Measurements from ENCODE around the gene TSACC. TPM values are rescaled to one million over a fixed set of nuclear protein-coding genes. Genes with fewer than 3 reads are reported as not detected.
"Not testable (repeated sequence)": the region's sequence is repeated elsewhere in the genome, so short reads cannot be mapped to it uniquely, and the experiment has no call there.

The TSACC gene
- under 1 TPM; 0.18 to 0.67 (median 0.39) TPM for polyA plus RNA-seq

- H3K27ac ChIP-seq (ENCODE audit: low read depth, low read length), result no peak within 1 kb of the TSS
- WGBS, 3 donors, result 0 to 1% (median 0%) methylated on average over 46 to 47 of the region's 47 CpGs
Measured at GRCh38 chr1:156338180-156338976, at the start of gene TSACC, which contains the start of gene CCT3. Gene TSACC, plus strand, starts transcription at chr1:156338526. Its CDS starts 1,232 bp downstream, at chr1:156339758. Gene CCT3, minus strand, starts transcription at chr1:156338292. Its CDS starts 108 bp downstream, at chr1:156338184.

DNA sequence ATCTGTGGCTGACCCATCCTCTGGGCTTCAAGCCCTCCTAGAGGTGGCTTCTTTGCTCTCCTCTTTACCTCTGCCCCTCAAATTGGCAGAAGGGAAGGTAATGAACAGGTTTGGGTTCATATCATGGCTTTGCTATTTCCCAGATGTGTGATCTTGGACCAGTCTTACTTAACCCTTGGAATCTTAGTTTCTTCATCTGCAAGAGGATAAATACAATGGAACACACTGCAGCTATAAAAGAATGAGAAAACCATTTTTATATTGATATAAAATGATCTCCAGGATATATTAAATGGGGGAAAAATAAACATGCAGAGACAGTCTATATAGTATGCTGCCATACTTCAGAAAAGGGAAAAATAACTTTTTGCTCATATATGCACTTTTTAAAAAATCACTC is 48.5 kb upstream of the TSACC start:
- H3K27ac ChIP-seq (ENCODE audit: low read depth, low read length), result no peak overlapping the region

DNA sequence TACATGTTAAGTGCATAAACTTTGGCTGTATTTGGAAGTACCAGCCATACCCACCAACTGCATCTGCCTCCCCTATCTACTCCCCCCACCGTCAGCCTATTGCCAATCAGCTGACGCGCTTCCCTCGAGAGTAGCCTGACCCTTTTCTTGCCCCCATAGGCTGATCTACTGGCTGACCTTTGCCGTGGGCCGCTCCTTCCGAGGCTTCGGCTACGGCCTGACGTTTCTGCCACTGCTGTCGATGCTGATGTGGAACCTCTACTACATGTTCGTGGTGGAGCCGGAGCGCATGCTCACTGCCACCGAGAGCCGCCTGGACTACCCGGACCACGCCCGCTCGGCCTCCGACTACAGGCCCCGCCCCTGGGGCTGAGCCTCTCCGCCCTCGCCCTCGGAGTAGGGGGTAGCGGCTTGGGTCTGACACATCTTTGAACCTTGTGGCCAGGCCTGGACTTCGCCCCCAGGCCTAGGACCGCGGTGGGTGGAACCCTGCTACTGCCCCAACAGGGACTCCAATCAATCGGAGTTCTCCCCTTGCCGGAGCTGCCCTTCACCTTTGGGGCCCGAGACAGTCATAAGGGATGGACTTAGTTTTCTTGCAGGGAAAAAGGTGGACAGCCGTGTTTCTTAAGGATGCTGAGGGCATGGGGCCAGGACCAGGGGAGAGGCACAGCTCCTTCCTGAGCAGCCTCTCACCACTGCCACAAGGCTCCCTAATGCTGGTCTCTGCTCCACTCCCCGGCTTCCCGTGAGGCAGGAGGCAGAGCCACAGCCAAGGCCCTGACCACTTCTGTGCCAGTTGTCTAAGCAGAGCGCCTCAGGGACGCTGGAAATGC is 46.9 kb upstream of the TSACC start:
- no peak overlapping the region for H3K27ac ChIP-seq (ENCODE audit: low read depth, low read length)
- 11 to 20% (median 20%) methylated on average over 37 of the region's 37 CpGs for WGBS, 3 donors

DNA sequence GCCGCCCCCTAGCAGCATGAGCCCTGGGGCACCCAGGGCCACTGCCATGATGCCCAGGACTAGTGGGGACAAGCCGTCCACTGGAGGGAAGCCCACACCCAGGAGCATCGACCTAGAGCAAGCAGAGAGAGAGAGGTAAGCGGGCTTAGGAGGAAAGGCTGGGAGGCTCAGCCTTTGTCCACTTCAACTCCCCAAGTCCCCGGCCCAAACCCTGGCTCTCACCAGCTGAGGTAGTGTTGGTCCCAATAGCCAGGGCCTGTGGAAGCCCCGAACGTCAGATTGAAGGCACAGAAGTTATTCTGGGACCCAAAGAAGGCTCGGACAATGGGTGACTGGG is 45.3 kb upstream of the TSACC start:
- 88 to 96% (median 94%) methylated on average over 8 of the region's 8 CpGs for WGBS, 3 donors
- H3K27ac ChIP-seq (ENCODE audit: low read depth, low read length), result no peak overlapping the region

GRCh38 chr1:156293895-156294294 is 44.4 kb upstream of the TSACC start:
- whole genome bisulfite sequencing, 3 donors, result 87 to 92% (median 90%) methylated on average over 9 of the region's 9 CpGs
- no peak overlapping the region for H3K27ac ChIP-seq (ENCODE audit: low read depth, low read length)

- no peak within 1 kb of the TSS for H3K27ac ChIP-seq (ENCODE audit: low read depth, low read length)
- WGBS, 3 donors, result 0 to 1% (median 1%) methylated on average over 17 of the region's 17 CpGs
Measured at GRCh38 chr1:156295391-156295947, 42.9 kb upstream of the TSACC start, which contains the start of gene GLMP. Gene GLMP, minus strand, starts transcription at chr1:156295679. Its CDS starts 34 bp downstream, at chr1:156295645.

- H3K27ac ChIP-seq (ENCODE audit: low read depth, low read length), result no peak within 1 kb of the TSS
- 88 to 94% (median 92%) methylated on average over 19 of the region's 19 CpGs for WGBS, 3 donors
Measured at GRCh38 chr1:156298852-156299357, 39.4 kb upstream of the TSACC start, which contains the start of gene VHLL. Gene VHLL, minus strand, starts transcription at chr1:156299307. Its CDS starts 118 bp downstream, at chr1:156299189.

- H3K27ac ChIP-seq (ENCODE audit: low read depth, low read length), result no peak overlapping the region
- WGBS, 3 donors, result 81 to 96% (median 90%) methylated on average over 2 to 4 of the region's 4 CpGs
Measured at GRCh38 chr1:156303241-156303640, 35.1 kb upstream of the TSACC start.

DNA sequence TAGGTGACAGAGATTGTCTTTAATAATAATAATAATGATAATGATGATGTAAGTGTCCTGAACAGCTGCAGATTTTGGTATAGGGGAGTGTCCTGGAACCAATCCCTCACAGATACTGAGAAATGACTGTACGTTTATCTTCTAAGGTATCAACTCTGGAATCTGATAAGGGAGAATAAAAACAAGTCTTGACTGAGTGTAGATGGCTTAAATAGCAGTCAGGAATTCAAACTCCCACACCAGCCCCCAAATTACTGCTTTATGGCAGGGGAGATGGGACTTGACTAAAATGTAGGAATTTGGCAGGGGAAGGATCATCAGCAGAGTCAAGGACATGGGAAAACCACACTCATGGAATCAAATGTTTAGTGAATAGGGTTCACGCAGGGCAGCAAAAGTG is 33.1 kb upstream of the TSACC start:
- no peak overlapping the region for H3K27ac ChIP-seq (ENCODE audit: low read depth, low read length)
- WGBS, 3 donors, result 63 to 85% (median 74%) methylated on average over 2 of the region's 2 CpGs

GRCh38 chr1:156308078-156308477 is 30.2 kb upstream of the TSACC start:
- H3K27ac ChIP-seq (ENCODE audit: low read depth, low read length), result no peak overlapping the region

DNA sequence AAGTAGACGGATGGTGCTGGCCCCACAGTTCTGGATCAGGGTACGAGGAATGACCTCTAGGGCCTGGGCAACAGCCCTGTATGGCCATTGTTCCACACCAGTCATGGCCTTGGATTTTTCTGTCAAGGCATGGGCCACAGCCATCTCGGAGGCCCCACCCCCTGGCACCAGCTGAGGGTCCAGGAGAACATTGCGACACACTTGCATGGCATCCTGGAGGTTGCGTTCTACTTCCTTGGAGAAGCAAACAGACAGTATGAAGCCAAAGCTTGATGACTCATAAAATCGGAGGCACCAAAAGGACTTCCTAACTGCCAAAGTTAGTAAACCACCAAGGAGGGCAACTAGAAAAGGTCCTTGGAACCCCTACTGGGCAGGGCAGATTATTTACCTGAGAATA is 27.4 kb upstream of the TSACC start:
- H3K27ac ChIP-seq (ENCODE audit: low read depth, low read length), result no peak overlapping the region
- 61 to 86% (median 64%) methylated on average over 6 of the region's 6 CpGs for WGBS, 3 donors

DNA sequence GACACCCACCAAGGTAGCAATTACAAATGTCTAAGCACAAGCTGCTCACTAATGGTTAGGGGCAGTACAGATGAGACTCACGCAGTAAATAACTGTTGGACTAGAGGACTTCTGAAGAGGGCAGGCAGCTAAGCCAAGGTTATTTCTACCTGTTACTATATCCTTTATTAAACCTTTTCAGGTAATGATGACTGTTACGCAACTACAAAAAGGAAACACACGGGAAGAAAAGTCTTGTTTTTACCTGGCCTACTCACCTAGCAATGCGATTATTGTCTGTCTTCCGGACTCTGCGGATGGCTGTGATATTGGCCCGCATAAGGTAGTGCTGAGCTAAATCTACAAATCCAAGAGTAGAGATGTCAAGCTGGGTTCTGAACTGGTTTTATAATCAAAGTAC is 21.4 kb upstream of the TSACC start:
- WGBS, 3 donors, result 89 to 94% (median 92%) methylated on average over 7 of the region's 7 CpGs

DNA sequence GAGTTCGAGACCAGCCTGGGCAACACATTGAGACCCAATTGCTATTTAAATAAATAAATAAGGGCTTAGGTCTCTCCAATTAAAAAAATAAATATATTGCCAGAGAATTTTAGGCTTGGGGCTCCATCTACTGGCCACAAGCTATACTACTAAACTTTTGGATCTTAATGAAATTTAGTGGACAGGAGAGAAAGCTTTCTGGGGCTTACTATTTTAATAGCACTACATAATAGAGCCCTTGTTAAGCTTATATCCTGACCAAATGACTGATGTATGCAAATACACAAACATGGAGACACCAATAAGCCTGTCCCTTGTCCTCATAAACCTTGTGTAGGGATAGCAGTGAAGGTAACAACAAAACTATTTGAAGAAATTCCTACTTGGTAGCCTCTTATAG is 18.7 kb upstream of the TSACC start:
- H3K27ac ChIP-seq (ENCODE audit: low read depth, low read length), result no peak overlapping the region
- WGBS, 3 donors, result 50 to 92% (median 82%) methylated on average over 1 of the region's 1 CpG

More for the DNA sequence above, 21.4 kb upstream of the TSACC start:
- no peak overlapping the region for H3K27ac ChIP-seq (ENCODE audit: low read depth, low read length)

DNA sequence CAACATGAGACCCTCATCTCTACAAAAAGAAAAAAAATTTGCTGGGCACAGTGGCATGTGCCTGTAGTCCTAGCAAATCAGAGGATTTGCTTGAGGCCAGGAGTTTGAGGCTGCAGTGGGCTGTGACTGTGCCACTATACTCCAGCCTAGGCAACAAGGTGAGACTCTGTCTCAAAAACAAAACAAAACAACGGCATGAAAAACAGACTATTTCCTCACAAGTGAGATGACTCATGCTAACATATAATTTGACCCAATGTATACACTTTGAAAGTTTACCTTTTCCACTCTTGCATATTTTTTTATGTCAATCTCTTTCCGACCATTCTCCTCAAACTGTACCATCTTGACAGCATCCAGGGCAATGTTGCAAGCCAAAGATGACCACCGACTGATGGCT is 17.8 kb upstream of the TSACC start:
- WGBS, 3 donors, result 82 to 87% (median 84%) methylated on average over 3 of the region's 3 CpGs
- no peak overlapping the region for H3K27ac ChIP-seq (ENCODE audit: low read depth, low read length)

DNA sequence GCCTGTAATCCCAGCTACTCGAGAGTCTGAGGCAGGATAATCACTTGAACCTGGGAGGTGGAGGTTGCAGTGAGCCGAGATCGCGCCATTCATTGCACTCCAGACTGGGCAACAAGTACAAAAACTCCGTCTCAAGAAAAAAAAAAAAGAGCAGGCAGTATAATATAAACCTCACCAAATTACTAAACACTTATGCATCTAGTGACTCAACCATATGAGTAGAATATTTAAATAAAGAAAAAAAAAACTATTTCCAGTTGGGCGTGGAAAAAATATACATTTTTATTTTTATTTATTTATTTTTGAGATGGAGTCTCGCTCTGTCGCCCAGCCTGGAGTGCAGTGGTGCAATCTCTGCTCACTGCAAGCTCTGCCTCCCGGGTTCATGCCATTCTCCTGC is 15.1 kb upstream of the TSACC start:
- WGBS, 3 donors, result 91 to 98% (median 95%) methylated on average over 9 of the region's 9 CpGs
- not testable (repeated sequence) for H3K27ac ChIP-seq (ENCODE audit: low read depth, low read length)

GRCh38 chr1:156336242-156336641 is 2.1 kb upstream of the TSACC start:
- WGBS, 3 donors, result 66 to 88% (median 84%) methylated on average over 4 of the region's 4 CpGs
- H3K27ac ChIP-seq (ENCODE audit: low read depth, low read length), result no peak overlapping the region

GRCh38 chr1:156337052-156337887 is 1.1 kb upstream of the TSACC start:
- 30 to 35% (median 32%) methylated on average over 34 of the region's 34 CpGs for WGBS, 3 donors
- H3K27ac ChIP-seq (ENCODE audit: low read depth, low read length), result no peak overlapping the region

DNA sequence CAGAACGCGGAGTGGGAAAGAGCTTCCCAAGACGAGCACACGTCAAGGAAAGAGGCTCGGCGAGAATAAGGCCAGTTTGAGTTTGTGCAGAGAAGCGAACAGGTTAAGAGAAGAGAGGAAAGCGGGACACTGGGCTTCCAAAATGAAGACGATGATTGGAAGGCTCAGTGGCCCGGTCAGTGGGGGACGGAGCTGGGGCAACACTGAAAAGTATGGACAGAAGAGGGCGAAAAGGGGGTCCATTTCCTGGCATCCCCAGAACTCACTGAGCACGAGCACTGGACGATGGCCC is 492 bp upstream of the TSACC start:
- H3K27ac ChIP-seq (ENCODE audit: low read depth, low read length), result no peak overlapping the region
- 0 to 1% (median 1%) methylated on average over 14 of the region's 14 CpGs for WGBS, 3 donors
